ENCODE results near the gene RPS2.

GRCh38 chr16:1950559-1950958 is 14.1 kb downstream of the RPS2 start:
- TF ChIP-seq CTCF (conservative IDR thresholded peaks at IDR 0.05; ENCODE audit: low read length) = no peak
- no peak for TF ChIP-seq EZH2phosphoT487 (IDR thresholded peaks at IDR 0.05; ENCODE audit: borderline replicate concordance, low read depth, low read length)

All from OCI-LY7 (cell line).